H1 (cell line): ENCODE measurements around the gene KCNQ1. TPM values are rescaled to one million over a fixed set of nuclear protein-coding genes. Genes with fewer than 3 reads are reported as not detected.

ENCODE experiments used
- CTCF ChIA-PET: fragments of 300-600 bp; sonication (Branson Sonifier 250); formaldehyde crosslinking; loops from one replicate; lab custom pipeline; 2021; ENCODE audit not compliant: partially characterized antibody; lab: Charles Lee
- POLR2A ChIA-PET: fragments of 300-600 bp; sonication (Branson Sonifier 250); formaldehyde crosslinking; loops from one replicate; lab custom pipeline; 2021; ENCODE audit warnings: inconsistent platforms; ENCODE audit not compliant: partially characterized antibody; lab: Charles Lee
- DNase-seq, 2 experiments: peaks; one replicate each; pipeline versions ENCODE4 v3.0.0 to v3.0.0-alpha.2; 2010 to 2022; ENCODE audit warnings: low spot score in 2 of 2, low read depth in 1 of 2, mixed read lengths in 1 of 2
- FAIRE-seq: peaks from 2 replicates; lab custom pipeline; 2011; peaks lifted over from hg19 to GRCh38; lab: Jason Lieb, UNC
- H2AFZ ChIP-seq: 2 replicates; pipeline ENCODE4 v1.8.1; 2012; ENCODE audit warnings: low read length, inconsistent platforms
- H2AK5ac ChIP-seq: 2 replicates; pipeline ENCODE4 v1.6.1; 2013; ENCODE audit warnings: low read depth, low read length
- H2BK120ac ChIP-seq: replicated peaks from 2 replicates; pipeline ENCODE3; 2013; ENCODE audit warnings: low read depth, low read length, inconsistent platforms
- H2BK12ac ChIP-seq: 2 replicates; pipeline ENCODE4 v1.6.1; 2013; ENCODE audit warnings: low read depth, low read length
- H2BK15ac ChIP-seq: 2 replicates; pipeline ENCODE4 v1.6.1; 2013; ENCODE audit warnings: low read length
- H2BK20ac ChIP-seq: 2 replicates; pipeline ENCODE4 v1.6.1; 2013; ENCODE audit warnings: low read length
- H2BK5ac ChIP-seq: 2 replicates; pipeline ENCODE4 v1.6.1; 2013; ENCODE audit warnings: low read depth, low read length
- H3K14ac ChIP-seq: 2 replicates; pipeline ENCODE4 v1.6.1; 2013; ENCODE audit warnings: inconsistent platforms; ENCODE audit not compliant: insufficient read length
- H3K18ac ChIP-seq: 2 replicates; pipeline ENCODE4 v1.6.1; 2013; ENCODE audit warnings: low read length; ENCODE audit errors: extremely low read depth
- H3K23ac ChIP-seq: 2 replicates; pipeline ENCODE4 v1.6.1; 2013; ENCODE audit warnings: inconsistent platforms; ENCODE audit not compliant: insufficient read length
- H3K23me2 ChIP-seq: 2 replicates; pipeline ENCODE4 v1.6.1; 2013; ENCODE audit warnings: low read depth, low read length
- H3K27ac ChIP-seq: 2 replicates; pipeline ENCODE4 v1.6.1; 2011; ENCODE audit warnings: low read depth, low read length, inconsistent platforms
- H3K27me3 ChIP-seq, 4 experiments: replicated peaks in 1 of 4; 1 replicate in 1 of 4; 2 replicates in 3 of 4; pipeline versions ENCODE4 v1.6.1 to v1.8.1; 2011 to 2013; ENCODE audit warnings: low read length in 3 of 4, mild to moderate bottlenecking in 3 of 4, inconsistent platforms in 2 of 4, mixed read lengths in 2 of 4, moderate library complexity in 1 of 4; ENCODE audit not compliant: control insufficient read depth in 3 of 4, insufficient read depth in 3 of 4; ENCODE audit errors: extremely low read depth in 1 of 4
- H3K36me3 ChIP-seq, 4 experiments: 2 replicates each; pipeline versions ENCODE4 v1.6.1 to v1.8.1; 2011 to 2013; ENCODE audit warnings: mild to moderate bottlenecking in 4 of 4, low read length in 3 of 4, moderate library complexity in 2 of 4, control low read depth in 1 of 4, inconsistent platforms in 1 of 4; ENCODE audit not compliant: insufficient read depth in 4 of 4, control insufficient read depth in 2 of 4
- H3K4ac ChIP-seq: replicated peaks from 2 replicates; pipeline ENCODE3; 2013; ENCODE audit warnings: low read length, low read depth, mixed read lengths, inconsistent platforms; ENCODE audit not compliant: insufficient read length
- H3K4me1 ChIP-seq, 4 experiments: replicated peaks in 1 of 4; 1 replicate in 1 of 4; 2 replicates in 3 of 4; pipeline versions ENCODE4 v1.6.1 to v1.8.1; 2011 to 2013; ENCODE audit warnings: low read length in 3 of 4, inconsistent platforms in 2 of 4, mixed read lengths in 1 of 4; ENCODE audit not compliant: insufficient read depth in 4 of 4, control insufficient read depth in 3 of 4
- H3K4me2 ChIP-seq, 2 experiments: 2 replicates each; pipeline versions ENCODE4 v1.6.1 to v1.8.1; 2011 to 2013; ENCODE audit warnings: low read depth in 2 of 2, low read length in 2 of 2, control low read depth in 1 of 2, inconsistent platforms in 1 of 2, mild to moderate bottlenecking in 1 of 2; ENCODE audit not compliant: insufficient read depth in 1 of 2
- H3K4me3 ChIP-seq, 4 experiments: fragments of 200-600, 300-600 bp in 1 of 4; sonication (generic), shearing (Covaris generic), sonication (Bioruptor Twin) in 1 of 4; 2 replicates each; pipeline versions ENCODE4 v1.5.1 to v1.8.1; 2011 to 2016; ENCODE audit warnings: low read length in 4 of 4, low read depth in 3 of 4, control low read depth in 2 of 4, inconsistent platforms in 2 of 4, mild to moderate bottlenecking in 2 of 4, mixed read lengths in 1 of 4, moderate library complexity in 1 of 4; ENCODE audit not compliant: insufficient read depth in 2 of 4; ENCODE audit errors: extremely low read depth in 1 of 4
- H3K56ac ChIP-seq: replicated peaks from 2 replicates; pipeline ENCODE3; 2013; ENCODE audit warnings: low read depth, mild to moderate bottlenecking, mixed read lengths, low read length, inconsistent platforms; ENCODE audit not compliant: insufficient read length
- H3K79me1 ChIP-seq: 2 replicates; pipeline ENCODE4 v1.6.1; 2013; ENCODE audit warnings: low read depth, low read length, control low read depth
- H3K79me2 ChIP-seq, 2 experiments: 2 replicates each; pipeline versions ENCODE4 v1.6.1 to v1.8.1; 2012 to 2013; ENCODE audit warnings: low read length in 2 of 2, mild to moderate bottlenecking in 2 of 2, inconsistent platforms in 1 of 2; ENCODE audit not compliant: insufficient read depth in 2 of 2, control insufficient read depth in 1 of 2
- H3K9ac ChIP-seq, 4 experiments: replicated peaks in 1 of 4; 1 replicate in 1 of 4; 2 replicates in 3 of 4; pipeline versions ENCODE4 v1.6.1 to v1.8.1; 2011 to 2013; ENCODE audit warnings: low read depth in 3 of 4, low read length in 3 of 4, control low read depth in 2 of 4, mild to moderate bottlenecking in 2 of 4, moderate library complexity in 2 of 4, inconsistent platforms in 1 of 4; ENCODE audit errors: extremely low read depth in 1 of 4
- H3K9me3 ChIP-seq, 2 experiments: 2 replicates each; pipeline versions ENCODE4 v1.6.1 to v1.8.1; 2012 to 2013; ENCODE audit warnings: mild to moderate bottlenecking in 2 of 2, moderate library complexity in 2 of 2, control low read depth in 1 of 2, inconsistent platforms in 1 of 2, low read depth in 1 of 2, low read length in 1 of 2, mixed read lengths in 1 of 2; ENCODE audit not compliant: insufficient read depth in 2 of 2
- H4K20me1 ChIP-seq, 2 experiments: replicated peaks in 1 of 2; 2 replicates each; pipeline versions ENCODE3 to v1.8.1; 2011 to 2013; ENCODE audit warnings: inconsistent platforms in 2 of 2, low read length in 2 of 2, mild to moderate bottlenecking in 1 of 2; ENCODE audit not compliant: insufficient read depth in 2 of 2, control insufficient read depth in 1 of 2
- H4K5ac ChIP-seq: 2 replicates; pipeline ENCODE4 v1.6.1; 2013; ENCODE audit warnings: low read length, low read depth, mixed read lengths, inconsistent platforms; ENCODE audit not compliant: insufficient read length
- H4K8ac ChIP-seq: 2 replicates; pipeline ENCODE4 v1.8.0; 2013; ENCODE audit warnings: mild to moderate bottlenecking, moderate library complexity, low read length, inconsistent platforms; ENCODE audit not compliant: insufficient read depth; ENCODE audit errors: extremely low read depth
- H4K91ac ChIP-seq: replicated peaks from 2 replicates; pipeline ENCODE3; 2013; ENCODE audit warnings: low read length, mixed read lengths, inconsistent platforms; ENCODE audit not compliant: insufficient read length
- CTBP2 ChIP-seq: IDR thresholded peaks from 2 replicates; pipeline ENCODE4 v1.7.0; 2011; ENCODE audit warnings: borderline replicate concordance, mild to moderate bottlenecking, moderate library complexity, mixed read lengths, low read length; ENCODE audit not compliant: insufficient read depth, insufficient read length
- SP2 ChIP-seq: IDR thresholded peaks from 2 replicates; pipeline ENCODE4 v1.6.1; 2012; ENCODE audit warnings: mild to moderate bottlenecking, low read length, inconsistent platforms
- WGBS, 2 experiments: shearing (Covaris generic) in 1 of 2; methylation state at CpG; one replicate each; pipeline versions ENCODE4 v1.1.6 to v1.1.7; 2013 to 2015; ENCODE audit warnings: low lambda C conversion rate in 2 of 2, mixed read lengths in 2 of 2, inconsistent platforms in 1 of 2, low coverage in 1 of 2, missing lambda C conversion rate in 1 of 2; ENCODE audit not compliant: insufficient replicate concordance in 2 of 2, insufficient coverage in 1 of 2, insufficient read length in 1 of 2; ENCODE audit errors: extremely low coverage in 1 of 2, missing lambda C conversion rate in 1 of 2; 5-methylcytosine and 5-hydroxymethylcytosine counted together
- polyA plus RNA-seq, 7 experiments: library from polyadenylated mRNA; depleted of rRNA in 3 of 7; stranded (reverse) in 5 of 7; unstranded in 2 of 7; fragments of >200 nt in 5 of 7; fragments of 200-250 nt in 2 of 7; gene quantifications; 1 replicate in 5 of 7; 2 replicates in 1 of 7; 4 replicates in 1 of 7; pipeline versions ENCODE4 v1.2.1 to v1.2.3, GENCODE V29; 2011 to 2013; ENCODE audit warnings: missing spikeins in 2 of 7, mixed read lengths in 2 of 7
- total RNA-seq: library from RNA; stranded (reverse); fragmentation: NEBNext Ultra II Directional; extraction: Animal tissue kit (Norgen Biotek cat#: 25700); gene quantifications from 2 replicates; pipeline ENCODE4 v1.2.1, GENCODE V29; 2021

The KCNQ1 gene
- total and polyA plus RNA-seq, 2 of the 8 experiments (the other 6 are each of a cell fraction or from before 2014, with no cell fraction given) = 1.9 to 2.0 TPM

GRCh38 chr11:2534134-2534956 is 89.5 kb downstream of the KCNQ1 start:
- Histone ChIP-seq H3K23me2 (no peaks in the 10 kb centered on the region), H2AK5ac (no peak overlapping the region), H2BK120ac (no peak overlapping the region), H3K4me3 (no peak overlapping the region), H3K27me3 (peaks cover 1 to 48% (median 22%) of the 10 kb centered on the region in 4 experiments; a peak in 6 of 7 replicates), H3K9me3 (no peaks in the 10 kb centered on the region), H3K18ac (peak overlapping the region; percentile 90), H3K36me3 (no peaks in the 10 kb centered on the region), H3K14ac (no peak overlapping the region), H3K4me2 (peak overlapping the region; percentile 45 to 58; a peak in 2 of 4 replicates), H3K4ac (peak overlapping the region; percentile 53), H3K27ac (no peak overlapping the region), H3K9ac (0 out of 7 replicates have a peak overlapping the region, but pooled peaks of 1 of the 4 experiments have one; percentile 15), H4K91ac (peak overlapping the region; percentile 56), H2BK15ac (peak overlapping the region; percentile 46; the same call in 1 of the 2 replicates), H3K56ac (no peak overlapping the region), H4K5ac (no peak overlapping the region), H3K79me2 (no peaks in the 10 kb centered on the region), H4K8ac (peak overlapping the region; percentile 96), H2AFZ (no peak overlapping the region), H2BK12ac (peak overlapping the region; percentile 100), H3K4me1 (peaks cover 4 to 16% (median 10%) of the 10 kb centered on the region in 4 experiments), H3K23ac (no peak overlapping the region), H3K79me1 (no peaks in the 10 kb centered on the region), H2BK5ac (0 out of 2 replicates have a peak overlapping the region, but pooled peaks have one; percentile 94)
- 84% methylated on average over 28 of the region's 31 CpGs; no CpG with 5 or more reads in 1 of the 2 experiments for WGBS, 2 experiments
- DNase-seq = peak in 1 of 2 experiments; percentile 56
- FAIRE-seq = no peak
- CTCF ChIA-PET = interaction anchor here (0.7 to 14.3 kb wide), 42 partner anchors 15 to 434 kb away, joined by 3 to 521 read pairs (median 4); partner anchors contain the start of genes CDKN1C and PHLDA2
- POLR2A ChIA-PET = interaction anchor here (0.7 to 2.9 kb wide), 6 partner anchors 165 to 407 kb away, joined by 3 to 18 read pairs (median 6); partner anchors contain the start of genes CDKN1C, KCNQ1OT1 and PHLDA2
- peak; percentile 9 for TF ChIP-seq CTBP2
- TF ChIP-seq SP2 = no peak
- TF ChIP-seq, all 59 proteins: peak for 1
- Histone ChIP-seq H4K20me1 (peaks cover 0 to 4% of the 10 kb centered on the region in 2 experiments), H2BK20ac (0 out of 2 replicates have a peak overlapping the region, but pooled peaks have one; percentile 48)
